ENCODE data around the gene DNM3.

Gene DNM3

DNA sequence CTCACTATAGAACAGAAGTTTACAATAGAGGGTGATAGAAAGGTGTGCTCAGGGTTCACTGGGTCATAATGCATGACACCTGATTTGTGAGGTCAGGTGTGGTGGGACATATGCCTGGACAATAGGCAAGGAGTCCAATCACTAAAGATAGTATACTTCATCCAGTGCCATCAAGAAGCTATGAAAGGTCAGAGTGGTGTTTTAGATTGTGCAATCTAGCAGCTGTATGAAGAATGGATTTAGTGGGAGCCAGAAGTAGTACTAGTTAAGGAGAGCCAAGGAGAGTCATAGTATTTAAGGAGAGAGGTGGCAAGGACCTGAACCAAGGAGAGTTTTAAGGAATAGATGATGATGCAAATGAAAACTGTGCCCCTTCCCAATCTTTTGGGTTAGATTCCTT is 498.5 kb downstream of the DNM3 start:
- H3K36me3 ChIP-seq (ENCODE audit: control insufficient read depth in 5 of 5, insufficient read depth in 5 of 5, low read length in 5 of 5): no peaks in the 10 kb centered on the region
- no peaks in the 10 kb centered on the region for H3K9me3 ChIP-seq (ENCODE audit: control insufficient read depth in 5 of 5, low read length in 5 of 5)
- H3K4me3 ChIP-seq (ENCODE audit: low read depth in 1 of 5, low read length in 5 of 5): no peak overlapping the region
- peaks cover 0 to 13% (median 8%) of the 10 kb centered on the region in 5 donors for H3K4me1 ChIP-seq (ENCODE audit: control insufficient read depth in 5 of 5, insufficient read depth in 5 of 5, low read length in 5 of 5)
- H3K27me3 ChIP-seq (ENCODE audit: control insufficient read depth in 5 of 5, insufficient read depth in 4 of 5, low read length in 5 of 5): no peaks in the 10 kb centered on the region
- H3K27ac ChIP-seq (ENCODE audit: low read depth, low read length): no peak overlapping the region
- H3K9ac ChIP-seq (ENCODE audit: low read length in 5 of 5): no peak overlapping the region

GRCh38 chr1:172340520-172340919 is 499.2 kb downstream of the DNM3 start:
- Histone ChIP-seq H3K4me1 (ENCODE audit: control insufficient read depth in 5 of 5, insufficient read depth in 5 of 5, low read length in 5 of 5) (peaks cover 0 to 14% (median 8%) of the 10 kb centered on the region in 5 donors), H3K27ac (ENCODE audit: low read depth, low read length) (no peak overlapping the region), H3K9me3 (ENCODE audit: control insufficient read depth in 5 of 5, low read length in 5 of 5) (no peaks in the 10 kb centered on the region), H3K27me3 (ENCODE audit: control insufficient read depth in 5 of 5, insufficient read depth in 4 of 5, low read length in 5 of 5) (no peaks in the 10 kb centered on the region), H3K4me3 (ENCODE audit: low read depth in 1 of 5, low read length in 5 of 5) (no peak overlapping the region), H3K36me3 (ENCODE audit: control insufficient read depth in 5 of 5, insufficient read depth in 5 of 5, low read length in 5 of 5) (no peaks in the 10 kb centered on the region), H3K9ac (ENCODE audit: low read length in 5 of 5) (no peak overlapping the region)

DNA sequence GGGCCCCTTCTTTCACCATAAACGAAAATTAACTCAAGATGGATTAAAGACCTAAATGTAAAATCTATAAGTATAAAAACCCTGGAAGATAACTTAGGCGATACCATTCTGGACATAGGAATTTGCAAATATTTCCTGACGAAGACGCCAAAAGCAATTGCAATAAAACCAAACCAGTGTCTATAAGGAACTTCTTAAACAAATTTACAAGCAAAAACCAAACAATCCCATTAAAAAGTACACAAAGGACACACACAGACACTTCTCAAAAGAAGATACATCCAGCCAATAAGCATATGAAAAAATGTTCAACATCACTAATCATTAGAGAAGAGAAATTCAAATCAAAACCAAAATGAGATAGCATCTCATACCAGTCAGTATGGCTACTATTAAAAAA is 500.4 kb downstream of the DNM3 start:
- H3K4me3 ChIP-seq (ENCODE audit: low read depth in 1 of 5, low read length in 5 of 5): no peak overlapping the region
- H3K4me1 ChIP-seq (ENCODE audit: control insufficient read depth in 5 of 5, insufficient read depth in 5 of 5, low read length in 5 of 5): peaks cover 0 to 13% (median 8%) of the 10 kb centered on the region in 5 donors
- peaks cover 0 to 2% (median 0%) of the 10 kb centered on the region in 5 donors for H3K9me3 ChIP-seq (ENCODE audit: control insufficient read depth in 5 of 5, low read length in 5 of 5)
- no peak overlapping the region for H3K9ac ChIP-seq (ENCODE audit: low read length in 5 of 5)
- no peaks in the 10 kb centered on the region for H3K27me3 ChIP-seq (ENCODE audit: control insufficient read depth in 5 of 5, insufficient read depth in 4 of 5, low read length in 5 of 5)
- H3K27ac ChIP-seq (ENCODE audit: low read depth, low read length): no peak overlapping the region
- H3K36me3 ChIP-seq (ENCODE audit: control insufficient read depth in 5 of 5, insufficient read depth in 5 of 5, low read length in 5 of 5): no peaks in the 10 kb centered on the region

- Histone ChIP-seq H3K4me1 (ENCODE audit: control insufficient read depth in 5 of 5, insufficient read depth in 5 of 5, low read length in 5 of 5) (peaks cover 0 to 13% (median 8%) of the 10 kb centered on the region in 5 donors), H3K36me3 (ENCODE audit: control insufficient read depth in 5 of 5, insufficient read depth in 5 of 5, low read length in 5 of 5) (no peaks in the 10 kb centered on the region), H3K27me3 (ENCODE audit: control insufficient read depth in 5 of 5, insufficient read depth in 4 of 5, low read length in 5 of 5) (no peaks in the 10 kb centered on the region), H3K27ac (ENCODE audit: low read depth, low read length) (peak overlapping the region; percentile 38), H3K9me3 (ENCODE audit: control insufficient read depth in 5 of 5, low read length in 5 of 5) (peaks cover 0 to 4% (median 4%) of the 10 kb centered on the region in 5 donors), H3K9ac (ENCODE audit: low read length in 5 of 5) (no peak overlapping the region), H3K4me3 (ENCODE audit: low read depth in 1 of 5, low read length in 5 of 5) (no peak overlapping the region)
Observed at GRCh38 chr1:172342584-172343239, 501.4 kb downstream of the DNM3 start.

DNA sequence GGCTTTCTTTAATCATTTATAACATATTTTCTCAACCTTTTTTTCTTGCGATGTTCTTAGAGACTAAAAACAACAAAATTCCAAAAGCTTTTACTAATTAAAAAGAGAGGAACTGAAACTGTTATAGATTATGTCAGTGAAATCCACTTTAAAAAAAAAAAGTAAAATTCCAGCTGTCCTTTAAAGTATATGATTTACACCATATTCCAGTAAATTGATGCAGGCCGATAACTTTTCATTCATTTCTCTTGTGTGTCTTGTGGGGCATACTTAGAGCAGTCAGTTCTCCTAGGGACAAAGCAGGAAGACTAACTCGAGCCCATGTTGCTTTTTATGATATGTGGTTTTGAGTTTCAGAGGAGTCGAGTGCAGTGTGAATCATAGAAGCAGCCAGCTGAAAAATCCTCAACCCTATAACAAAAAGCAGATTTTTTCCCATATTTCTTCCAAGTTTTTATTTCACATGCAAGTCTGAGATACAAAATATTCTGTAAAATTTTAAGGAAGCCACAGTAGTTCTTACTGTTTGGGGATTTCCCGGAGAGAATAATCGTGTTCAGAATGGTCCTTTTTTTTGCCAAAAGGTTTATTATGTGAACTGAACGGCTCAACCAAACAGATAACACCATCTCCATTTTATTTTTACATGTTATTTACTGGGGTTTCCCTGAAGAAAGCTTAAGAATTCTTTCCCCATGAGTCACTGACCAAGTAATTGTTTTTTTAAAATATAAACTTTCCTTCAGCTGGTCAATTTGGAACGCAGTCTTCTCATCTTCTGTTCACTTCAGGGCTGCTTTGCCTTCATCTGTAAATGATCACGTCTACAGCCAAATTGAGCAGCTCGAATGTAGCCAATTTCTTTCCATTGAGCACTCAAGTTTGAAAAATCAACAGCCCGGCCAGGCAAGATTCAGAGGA is 502.2 kb downstream of the DNM3 start:
- no peaks in the 10 kb centered on the region for H3K36me3 ChIP-seq (ENCODE audit: control insufficient read depth in 5 of 5, insufficient read depth in 5 of 5, low read length in 5 of 5)
- peak overlapping the region in 1 of 5 donors; percentile 3 for H3K4me3 ChIP-seq (ENCODE audit: low read depth in 1 of 5, low read length in 5 of 5)
- H3K4me1 ChIP-seq (ENCODE audit: control insufficient read depth in 5 of 5, insufficient read depth in 5 of 5, low read length in 5 of 5): peaks cover 0 to 13% (median 8%) of the 10 kb centered on the region in 5 donors
- peak overlapping the region in 2 of 5 donors; percentile 33 to 44 for H3K9ac ChIP-seq (ENCODE audit: low read length in 5 of 5)
- H3K27me3 ChIP-seq (ENCODE audit: control insufficient read depth in 5 of 5, insufficient read depth in 4 of 5, low read length in 5 of 5): no peaks in the 10 kb centered on the region
- peak overlapping the region; percentile 38 for H3K27ac ChIP-seq (ENCODE audit: low read depth, low read length)
- H3K9me3 ChIP-seq (ENCODE audit: control insufficient read depth in 5 of 5, low read length in 5 of 5): peaks cover 0 to 4% (median 4%) of the 10 kb centered on the region in 5 donors

- peak overlapping the region; percentile 38 for H3K27ac ChIP-seq (ENCODE audit: low read depth, low read length)
- peaks cover 0 to 4% (median 4%) of the 10 kb centered on the region in 5 donors for H3K9me3 ChIP-seq (ENCODE audit: control insufficient read depth in 5 of 5, low read length in 5 of 5)
- H3K9ac ChIP-seq (ENCODE audit: low read length in 5 of 5): no peak overlapping the region
- no peak overlapping the region for H3K4me3 ChIP-seq (ENCODE audit: low read depth in 1 of 5, low read length in 5 of 5)
- H3K4me1 ChIP-seq (ENCODE audit: control insufficient read depth in 5 of 5, insufficient read depth in 5 of 5, low read length in 5 of 5): peaks cover 0 to 13% (median 8%) of the 10 kb centered on the region in 5 donors
- no peaks in the 10 kb centered on the region for H3K36me3 ChIP-seq (ENCODE audit: control insufficient read depth in 5 of 5, insufficient read depth in 5 of 5, low read length in 5 of 5)
- no peaks in the 10 kb centered on the region for H3K27me3 ChIP-seq (ENCODE audit: control insufficient read depth in 5 of 5, insufficient read depth in 4 of 5, low read length in 5 of 5)
Observed at GRCh38 chr1:172344444-172344843, 503.1 kb downstream of the DNM3 start.

- Histone ChIP-seq H3K4me3 (ENCODE audit: low read depth in 1 of 5, low read length in 5 of 5) (no peak overlapping the region), H3K4me1 (ENCODE audit: control insufficient read depth in 5 of 5, insufficient read depth in 5 of 5, low read length in 5 of 5) (peaks cover 0 to 13% (median 8%) of the 10 kb centered on the region in 5 donors), H3K9me3 (ENCODE audit: control insufficient read depth in 5 of 5, low read length in 5 of 5) (peaks cover 0 to 4% (median 4%) of the 10 kb centered on the region in 5 donors), H3K9ac (ENCODE audit: low read length in 5 of 5) (no peak overlapping the region), H3K27me3 (ENCODE audit: control insufficient read depth in 5 of 5, insufficient read depth in 4 of 5, low read length in 5 of 5) (no peaks in the 10 kb centered on the region), H3K27ac (ENCODE audit: low read depth, low read length) (no peak overlapping the region), H3K36me3 (ENCODE audit: control insufficient read depth in 5 of 5, insufficient read depth in 5 of 5, low read length in 5 of 5) (no peaks in the 10 kb centered on the region)
Observed at GRCh38 chr1:172345077-172345476, 503.8 kb downstream of the DNM3 start.

DNA sequence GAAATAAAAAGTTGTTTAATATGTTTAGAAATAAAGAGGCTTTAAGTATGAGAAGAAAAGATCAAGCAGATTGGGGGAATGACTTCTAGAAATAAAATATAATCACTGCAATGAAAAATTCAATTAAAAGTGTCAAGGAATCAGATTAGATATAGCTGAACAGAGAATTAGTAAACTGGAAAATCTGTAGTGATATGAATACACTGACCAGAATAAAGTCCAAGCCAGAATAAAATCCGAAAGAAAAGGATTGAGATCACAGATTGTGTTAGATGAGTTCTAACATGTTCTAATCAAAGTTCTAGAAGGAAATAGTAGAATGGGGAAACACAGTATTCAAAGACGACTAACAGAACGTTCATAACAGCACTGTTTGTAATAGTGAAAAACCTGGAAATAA is 506.1 kb downstream of the DNM3 start:
- no peak overlapping the region for H3K9ac ChIP-seq (ENCODE audit: low read length in 5 of 5)
- no peaks in the 10 kb centered on the region for H3K27me3 ChIP-seq (ENCODE audit: control insufficient read depth in 5 of 5, insufficient read depth in 4 of 5, low read length in 5 of 5)
- no peaks in the 10 kb centered on the region for H3K36me3 ChIP-seq (ENCODE audit: control insufficient read depth in 5 of 5, insufficient read depth in 5 of 5, low read length in 5 of 5)
- peaks cover 0 to 19% (median 15%) of the 10 kb centered on the region in 5 donors for H3K4me1 ChIP-seq (ENCODE audit: control insufficient read depth in 5 of 5, insufficient read depth in 5 of 5, low read length in 5 of 5)
- H3K9me3 ChIP-seq (ENCODE audit: control insufficient read depth in 5 of 5, low read length in 5 of 5): peaks cover 0 to 4% (median 4%) of the 10 kb centered on the region in 5 donors
- no peak overlapping the region for H3K4me3 ChIP-seq (ENCODE audit: low read depth in 1 of 5, low read length in 5 of 5)
- H3K27ac ChIP-seq (ENCODE audit: low read depth, low read length): no peak overlapping the region

GRCh38 chr1:172350856-172351255 is 509.6 kb downstream of the DNM3 start:
- Histone ChIP-seq H3K27ac (ENCODE audit: low read depth, low read length) (no peak overlapping the region), H3K9me3 (ENCODE audit: control insufficient read depth in 5 of 5, low read length in 5 of 5) (peaks cover 0 to 4% (median 4%) of the 10 kb centered on the region in 5 donors), H3K9ac (ENCODE audit: low read length in 5 of 5) (no peak overlapping the region), H3K36me3 (ENCODE audit: control insufficient read depth in 5 of 5, insufficient read depth in 5 of 5, low read length in 5 of 5) (no peaks in the 10 kb centered on the region), H3K4me1 (ENCODE audit: control insufficient read depth in 5 of 5, insufficient read depth in 5 of 5, low read length in 5 of 5) (peaks cover 0 to 10% (median 7%) of the 10 kb centered on the region in 5 donors), H3K4me3 (ENCODE audit: low read depth in 1 of 5, low read length in 5 of 5) (no peak overlapping the region), H3K27me3 (ENCODE audit: control insufficient read depth in 5 of 5, insufficient read depth in 4 of 5, low read length in 5 of 5) (no peaks in the 10 kb centered on the region)

- H3K4me3 ChIP-seq (ENCODE audit: low read depth in 1 of 5, low read length in 5 of 5): no peak overlapping the region
- H3K9me3 ChIP-seq (ENCODE audit: control insufficient read depth in 5 of 5, low read length in 5 of 5): peaks cover 0 to 4% (median 4%) of the 10 kb centered on the region in 5 donors
- no peak overlapping the region for H3K9ac ChIP-seq (ENCODE audit: low read length in 5 of 5)
- H3K36me3 ChIP-seq (ENCODE audit: control insufficient read depth in 5 of 5, insufficient read depth in 5 of 5, low read length in 5 of 5): no peaks in the 10 kb centered on the region
- H3K27me3 ChIP-seq (ENCODE audit: control insufficient read depth in 5 of 5, insufficient read depth in 4 of 5, low read length in 5 of 5): no peaks in the 10 kb centered on the region
- H3K27ac ChIP-seq (ENCODE audit: low read depth, low read length): no peak overlapping the region
- peaks cover 0 to 10% (median 7%) of the 10 kb centered on the region in 5 donors for H3K4me1 ChIP-seq (ENCODE audit: control insufficient read depth in 5 of 5, insufficient read depth in 5 of 5, low read length in 5 of 5)
Observed at GRCh38 chr1:172351346-172351745, 510.0 kb downstream of the DNM3 start.
